T-helper 2 cell treated with Interferon-gamma antibody and Interleukin-4, amounts not matched to agents 5 μg/mL and 100 μg/mL, for 36 hours (primary cell): ENCODE measurements around the gene TNRC6A.

Source experiments
- DNase-seq: peaks from one replicate; pipeline ENCODE4 v3.0.0; 2021; ENCODE audit warnings: low spot score
- H3K27ac Mint-ChIP-seq: one replicate; pipeline ENCODE4 v1.8.0; 2021; ENCODE audit warnings: mild to moderate bottlenecking, mixed read lengths
- H3K27me3 Mint-ChIP-seq: one replicate; pipeline ENCODE4 v1.8.0; 2021; ENCODE audit warnings: low read depth, mixed read lengths
- H3K36me3 Mint-ChIP-seq: one replicate; pipeline ENCODE4 v1.8.0; 2021; ENCODE audit warnings: low read depth, mixed read lengths
- H3K4me1 Mint-ChIP-seq: one replicate; pipeline ENCODE4 v1.8.0; 2021; ENCODE audit warnings: low read depth, mixed read lengths
- H3K4me3 Mint-ChIP-seq: one replicate; pipeline ENCODE4 v1.8.0; 2022; ENCODE audit warnings: mild to moderate bottlenecking, moderate library complexity, mixed read lengths
- H3K9me3 Mint-ChIP-seq: one replicate; pipeline ENCODE4 v1.8.0; 2021; ENCODE audit warnings: mixed read lengths

TNRC6A gene

GRCh38 chr16:24729243-24729950 is at the start of gene TNRC6A:
TNRC6A (plus strand) TSS chr16:24729651; CDS start chr16:24729842, 191 bp downstream.
- Mint-ChIP-seq H3K4me1 (peaks cover 30% of the 10 kb centered on the region), H3K36me3 (peaks cover 26% of the 10 kb centered on the region), H3K4me3 (peak within 1 kb of the TSS; percentile 95), H3K27ac (peak within 1 kb of the TSS; percentile 99), H3K9me3 (no peaks in the 10 kb centered on the region), H3K27me3 (no peaks in the 10 kb centered on the region)
- DNase-seq: peak; percentile 84

- Mint-ChIP-seq H3K4me3 (no peak overlapping the region), H3K9me3 (no peaks in the 10 kb centered on the region), H3K27ac (no peak overlapping the region), H3K27me3 (peaks cover 1% of the 10 kb centered on the region), H3K36me3 (no peaks in the 10 kb centered on the region), H3K4me1 (no peaks in the 10 kb centered on the region)
- DNase-seq: no peak
Observed at GRCh38 chr16:24681793-24682192, 47.7 kb upstream of the TNRC6A start.

GRCh38 chr16:24683250-24683649 is 46.2 kb upstream of the TNRC6A start:
- Mint-ChIP-seq H3K36me3 (no peaks in the 10 kb centered on the region), H3K27me3 (no peaks in the 10 kb centered on the region), H3K9me3 (no peaks in the 10 kb centered on the region), H3K27ac (no peak overlapping the region), H3K4me1 (no peaks in the 10 kb centered on the region), H3K4me3 (no peak overlapping the region)
- no peak for DNase-seq

GRCh38 chr16:24683847-24684493 is 45.5 kb upstream of the TNRC6A start:
- H3K4me1 Mint-ChIP-seq: no peaks in the 10 kb centered on the region
- H3K36me3 Mint-ChIP-seq: no peaks in the 10 kb centered on the region
- H3K27me3 Mint-ChIP-seq: no peaks in the 10 kb centered on the region
- no peak overlapping the region for H3K27ac Mint-ChIP-seq
- H3K9me3 Mint-ChIP-seq: no peaks in the 10 kb centered on the region
- H3K4me3 Mint-ChIP-seq: no peak overlapping the region
- no peak for DNase-seq

GRCh38 chr16:24685539-24686432 is 43.7 kb upstream of the TNRC6A start:
- Mint-ChIP-seq H3K27ac (no peak overlapping the region), H3K9me3 (no peaks in the 10 kb centered on the region), H3K27me3 (no peaks in the 10 kb centered on the region), H3K4me1 (no peaks in the 10 kb centered on the region), H3K4me3 (no peak overlapping the region), H3K36me3 (no peaks in the 10 kb centered on the region)
- no peak for DNase-seq

GRCh38 chr16:24686678-24687077 is 42.8 kb upstream of the TNRC6A start:
- no peaks in the 10 kb centered on the region for H3K27me3 Mint-ChIP-seq
- DNase-seq: no peak
- no peaks in the 10 kb centered on the region for H3K4me1 Mint-ChIP-seq
- H3K9me3 Mint-ChIP-seq: no peaks in the 10 kb centered on the region
- H3K27ac Mint-ChIP-seq: no peak overlapping the region
- no peak overlapping the region for H3K4me3 Mint-ChIP-seq
- no peaks in the 10 kb centered on the region for H3K36me3 Mint-ChIP-seq

- DNase-seq: no peak
- Mint-ChIP-seq H3K4me3 (no peak overlapping the region), H3K4me1 (no peaks in the 10 kb centered on the region), H3K36me3 (no peaks in the 10 kb centered on the region), H3K27ac (no peak overlapping the region), H3K27me3 (no peaks in the 10 kb centered on the region), H3K9me3 (no peaks in the 10 kb centered on the region)
Observed at GRCh38 chr16:24688359-24688758, 41.1 kb upstream of the TNRC6A start.

- no peak overlapping the region for H3K27ac Mint-ChIP-seq
- no peaks in the 10 kb centered on the region for H3K4me1 Mint-ChIP-seq
Observed at GRCh38 chr16:24689128-24689527, 40.3 kb upstream of the TNRC6A start.

GRCh38 chr16:24692854-24693253 is 36.6 kb upstream of the TNRC6A start:
- H3K27me3 Mint-ChIP-seq: no peaks in the 10 kb centered on the region
- no peaks in the 10 kb centered on the region for H3K4me1 Mint-ChIP-seq
- H3K9me3 Mint-ChIP-seq: no peaks in the 10 kb centered on the region
- H3K4me3 Mint-ChIP-seq: no peak overlapping the region
- no peaks in the 10 kb centered on the region for H3K36me3 Mint-ChIP-seq
- no peak overlapping the region for H3K27ac Mint-ChIP-seq
- no peak for DNase-seq

More at GRCh38 chr16:24689128-24689527, 40.3 kb upstream of the TNRC6A start:
- no peak for DNase-seq
- no peaks in the 10 kb centered on the region for H3K27me3 Mint-ChIP-seq
- no peaks in the 10 kb centered on the region for H3K9me3 Mint-ChIP-seq
- no peak overlapping the region for H3K4me3 Mint-ChIP-seq
- no peaks in the 10 kb centered on the region for H3K36me3 Mint-ChIP-seq

- H3K4me3 Mint-ChIP-seq: no peak overlapping the region
- H3K27me3 Mint-ChIP-seq: no peaks in the 10 kb centered on the region
- no peaks in the 10 kb centered on the region for H3K9me3 Mint-ChIP-seq
Observed at GRCh38 chr16:24694931-24695330, 34.5 kb upstream of the TNRC6A start.

GRCh38 chr16:24696699-24697098 is 32.8 kb upstream of the TNRC6A start:
- DNase-seq: no peak
- Mint-ChIP-seq H3K36me3 (no peaks in the 10 kb centered on the region), H3K27ac (no peak overlapping the region), H3K9me3 (no peaks in the 10 kb centered on the region), H3K4me3 (no peak overlapping the region), H3K27me3 (peaks cover 5% of the 10 kb centered on the region), H3K4me1 (no peaks in the 10 kb centered on the region)

More at GRCh38 chr16:24694931-24695330, 34.5 kb upstream of the TNRC6A start:
- Mint-ChIP-seq H3K36me3 (no peaks in the 10 kb centered on the region), H3K4me1 (no peaks in the 10 kb centered on the region), H3K27ac (no peak overlapping the region)
- no peak for DNase-seq

- no peaks in the 10 kb centered on the region for H3K36me3 Mint-ChIP-seq
- H3K27ac Mint-ChIP-seq: no peak overlapping the region
- peaks cover 6% of the 10 kb centered on the region for H3K27me3 Mint-ChIP-seq
- no peaks in the 10 kb centered on the region for H3K9me3 Mint-ChIP-seq
- no peak overlapping the region for H3K4me3 Mint-ChIP-seq
- H3K4me1 Mint-ChIP-seq: no peaks in the 10 kb centered on the region
- no peak for DNase-seq
Observed at GRCh38 chr16:24698308-24698707, 31.1 kb upstream of the TNRC6A start.

- Mint-ChIP-seq H3K9me3 (no peaks in the 10 kb centered on the region), H3K4me1 (no peaks in the 10 kb centered on the region), H3K27ac (no peak overlapping the region), H3K27me3 (peaks cover 6% of the 10 kb centered on the region), H3K4me3 (no peak overlapping the region), H3K36me3 (no peaks in the 10 kb centered on the region)
- no peak for DNase-seq
Observed at GRCh38 chr16:24699151-24699723, 30.2 kb upstream of the TNRC6A start.
